PC-3 (cell line): ENCODE measurements around the gene ARFGAP1.

ENCODE experiments used
- EZH2 ChIP-seq: fragments of 300-600 bp; sonication (generic); IDR thresholded peaks from one replicate; pipeline ENCODE4 v1.6.1; 2017; ENCODE audit warnings: antibody characterized with exemption, mild to moderate bottlenecking, low read length; ENCODE audit not compliant: unreplicated experiment
- EZH2phosphoT487 ChIP-seq: fragments of 300-600 bp; sonication (generic); IDR thresholded peaks from 2 replicates; pipeline ENCODE4 v1.6.1; 2018; ENCODE audit warnings: mild to moderate bottlenecking, antibody characterized with exemption, low read length, borderline replicate concordance
- TF ChIP-seq, protein P1 (sequence below): fragments of 300-600 bp; sonication (generic); conservative IDR thresholded peaks from 2 replicates; pipeline ENCODE4 v1.5.1; 2017; ENCODE audit warnings: antibody characterized with exemption, low read depth, mild to moderate bottlenecking, low read length

DNA sequence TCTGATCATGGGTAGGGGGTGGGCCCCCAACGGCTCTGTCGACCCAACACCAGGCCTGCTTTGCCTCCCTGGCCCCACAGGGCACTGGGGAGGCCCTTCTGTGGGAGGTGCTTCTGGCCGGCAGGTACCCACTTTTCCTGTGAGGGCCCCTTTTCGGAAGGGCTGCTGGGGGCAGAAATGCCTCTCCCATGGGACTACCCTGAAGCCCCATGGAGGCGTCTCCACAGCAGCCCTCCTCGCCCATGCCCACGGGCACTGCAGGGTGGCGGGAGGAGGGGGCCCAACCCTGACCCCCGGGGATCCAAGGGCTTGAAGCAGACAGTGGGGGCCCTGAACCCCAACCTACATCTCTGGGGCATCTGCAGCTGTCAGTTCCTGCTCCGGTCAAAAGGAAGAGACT is 34.6 kb upstream of the ARFGAP1 start:
- TF ChIP-seq, protein P1, sequence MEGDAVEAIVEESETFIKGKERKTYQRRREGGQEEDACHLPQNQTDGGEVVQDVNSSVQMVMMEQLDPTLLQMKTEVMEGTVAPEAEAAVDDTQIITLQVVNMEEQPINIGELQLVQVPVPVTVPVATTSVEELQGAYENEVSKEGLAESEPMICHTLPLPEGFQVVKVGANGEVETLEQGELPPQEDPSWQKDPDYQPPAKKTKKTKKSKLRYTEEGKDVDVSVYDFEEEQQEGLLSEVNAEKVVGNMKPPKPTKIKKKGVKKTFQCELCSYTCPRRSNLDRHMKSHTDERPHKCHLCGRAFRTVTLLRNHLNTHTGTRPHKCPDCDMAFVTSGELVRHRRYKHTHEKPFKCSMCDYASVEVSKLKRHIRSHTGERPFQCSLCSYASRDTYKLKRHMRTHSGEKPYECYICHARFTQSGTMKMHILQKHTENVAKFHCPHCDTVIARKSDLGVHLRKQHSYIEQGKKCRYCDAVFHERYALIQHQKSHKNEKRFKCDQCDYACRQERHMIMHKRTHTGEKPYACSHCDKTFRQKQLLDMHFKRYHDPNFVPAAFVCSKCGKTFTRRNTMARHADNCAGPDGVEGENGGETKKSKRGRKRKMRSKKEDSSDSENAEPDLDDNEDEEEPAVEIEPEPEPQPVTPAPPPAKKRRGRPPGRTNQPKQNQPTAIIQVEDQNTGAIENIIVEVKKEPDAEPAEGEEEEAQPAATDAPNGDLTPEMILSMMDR, result no peak
- TF ChIP-seq EZH2phosphoT487, result no peak
- TF ChIP-seq EZH2, result no peak
